Omental fat pad (tissue), 4 donors: ENCODE measurements around the gene TPRN. TPM values are rescaled to one million over a fixed set of nuclear protein-coding genes. Genes with fewer than 3 reads are reported as not detected.

Experiments
- ATAC-seq: fragments of 150-250 bp; one replicate; pipeline ENCODE4 v1.9.1; 2016; ENCODE audit warnings: mild to moderate bottlenecking, moderate library complexity; ENCODE audit not compliant: low FRiP score
- DNase-seq: peaks from one replicate; pipeline ENCODE4 v3.0.0-alpha.2; 2019; ENCODE audit warnings: low spot score
- CTCF ChIP-seq, 3 donors: fragments of 450-650 bp; IDR thresholded peaks; one replicate each; pipeline ENCODE4 v1.5.1; 2016 to 2017; ENCODE audit warnings: antibody characterized with exemption in 3 of 3, mild to moderate bottlenecking in 3 of 3, moderate library complexity in 2 of 3
- total RNA-seq, 4 donors: library from RNA; depleted of rRNA; stranded (reverse); fragments of >200 nt; gene quantifications; one replicate each; pipeline ENCODE4 v1.1.0, GENCODE V29; 2016

The TPRN gene
- total RNA-seq, 4 donors from 2014 or later: 3.6 to 6.5 (median 4.9) TPM

GRCh38 chr9:137166380-137167229 lies 33.9 kb downstream of the TPRN start:
- DNase-seq (no peak), ATAC-seq (no peak)
- no peak for TF ChIP-seq CTCF (IDR thresholded peaks at IDR 0.05)

GRCh38 chr9:137165250-137165836 lies 35.2 kb downstream of the TPRN start:
- ATAC-seq: no peak
- no peak for TF ChIP-seq CTCF (IDR thresholded peaks at IDR 0.05)
- no peak for DNase-seq

GRCh38 chr9:137164370-137165249 lies 35.9 kb downstream of the TPRN start:
- DNase-seq (no peak), ATAC-seq (no peak)
- no peak for TF ChIP-seq CTCF (IDR thresholded peaks at IDR 0.05)

GRCh38 chr9:137163805-137164204 lies 36.7 kb downstream of the TPRN start:
- DNase-seq: no peak
- TF ChIP-seq CTCF (IDR thresholded peaks at IDR 0.05): no peak
- no peak for ATAC-seq

GRCh38 chr9:137163365-137163715 lies 37.2 kb downstream of the TPRN start:
- no peak for DNase-seq
- TF ChIP-seq CTCF (IDR thresholded peaks at IDR 0.05): no peak
- no peak for ATAC-seq

GRCh38 chr9:137162505-137163364 lies 37.8 kb downstream of the TPRN start:
- DNase-seq (no peak), ATAC-seq (no peak)
- TF ChIP-seq CTCF (IDR thresholded peaks at IDR 0.05): no peak
